Activated T-helper 1 cell treated with Interleukin-2 at 50 U/mL for 16 hours (primary cell): ENCODE results near the gene CMTR1.
A peak's percentile ranks its signal among the peaks of the same experiment; 100 is the strongest.
"Not testable (repeated sequence)": the region's sequence is repeated elsewhere in the genome, so short reads cannot be mapped to it uniquely, and the experiment has no call there.

Experiments used
- DNase-seq: peaks from one replicate; pipeline ENCODE4 v3.0.0-alpha.2; 2020; ENCODE audit warnings: low read depth

Gene CMTR1

GRCh38 chr6:37492991-37493660, 60.1 kb downstream of the CMTR1 start:
- no peak for DNase-seq

- DNase-seq, result no peak
Observed at GRCh38 chr6:37493661-37493995, 60.6 kb downstream of the CMTR1 start.

- DNase-seq, result no peak
Observed at GRCh38 chr6:37495244-37495934, 62.4 kb downstream of the CMTR1 start.

GRCh38 chr6:37496951-37497885, 64.2 kb downstream of the CMTR1 start:
- DNase-seq, result no peak

- peak; percentile 90 for DNase-seq
Observed at GRCh38 chr6:37499433-37500293, 66.6 kb downstream of the CMTR1 start, which contains the start of gene CCDC167. TSS of gene CCDC167 (minus strand) at chr6:37499893. CDS start at chr6:37499863, 30 bp downstream.

GRCh38 chr6:37500294-37500608, 67.2 kb downstream of the CMTR1 start:
- DNase-seq, result no peak

GRCh38 chr6:37500904-37501303, 67.9 kb downstream of the CMTR1 start:
- not testable (repeated sequence) for DNase-seq

- no peak for DNase-seq
Observed at GRCh38 chr6:37501632-37502491, 68.8 kb downstream of the CMTR1 start.

- peak; percentile 43 for DNase-seq
Observed at GRCh38 chr6:37502703-37503291, 69.8 kb downstream of the CMTR1 start.

- no peak for DNase-seq
Observed at GRCh38 chr6:37503309-37503965, 70.4 kb downstream of the CMTR1 start.

GRCh38 chr6:37504024-37504423, 71.0 kb downstream of the CMTR1 start:
- DNase-seq, result no peak

GRCh38 chr6:37506479-37506878, 73.5 kb downstream of the CMTR1 start:
- DNase-seq, result no peak

- no peak for DNase-seq
Observed at GRCh38 chr6:37507077-37507476, 74.1 kb downstream of the CMTR1 start.

- DNase-seq, result no peak
Observed at GRCh38 chr6:37507690-37508421, 74.8 kb downstream of the CMTR1 start.

GRCh38 chr6:37511201-37511600, 78.2 kb downstream of the CMTR1 start:
- no peak for DNase-seq

- no peak for DNase-seq
Observed at GRCh38 chr6:37511910-37512399, 78.9 kb downstream of the CMTR1 start.

- DNase-seq, result no peak
Observed at GRCh38 chr6:37512400-37513011, 79.5 kb downstream of the CMTR1 start.

- DNase-seq, result no peak
Observed at GRCh38 chr6:37513155-37513554, 80.1 kb downstream of the CMTR1 start.

GRCh38 chr6:37513576-37513975, 80.6 kb downstream of the CMTR1 start:
- no peak for DNase-seq
